ENCODE data around the gene RHBG.

RHBG gene

DNA sequence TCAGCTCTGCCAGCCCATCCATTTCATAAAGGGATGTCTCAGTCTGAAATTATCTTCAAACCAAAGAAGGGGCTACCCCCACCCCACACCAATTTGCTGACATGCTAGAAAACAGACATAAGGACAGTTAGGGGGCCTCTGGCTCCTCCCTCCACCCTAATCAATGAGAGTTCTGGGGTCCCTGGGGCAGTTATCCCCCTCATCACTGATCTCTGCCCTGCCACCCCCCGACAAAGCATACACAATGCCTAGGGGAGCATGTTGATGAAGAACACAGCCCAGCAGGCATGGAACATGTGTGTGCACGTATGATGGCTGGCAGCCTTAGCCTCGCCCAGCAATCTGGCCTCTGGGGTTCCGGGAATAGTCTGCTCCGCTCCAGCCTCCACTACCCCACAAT, 58.9 kb downstream of the RHBG start:
- no peak for DNase-seq (ENCODE audit: low spot score)

DNA sequence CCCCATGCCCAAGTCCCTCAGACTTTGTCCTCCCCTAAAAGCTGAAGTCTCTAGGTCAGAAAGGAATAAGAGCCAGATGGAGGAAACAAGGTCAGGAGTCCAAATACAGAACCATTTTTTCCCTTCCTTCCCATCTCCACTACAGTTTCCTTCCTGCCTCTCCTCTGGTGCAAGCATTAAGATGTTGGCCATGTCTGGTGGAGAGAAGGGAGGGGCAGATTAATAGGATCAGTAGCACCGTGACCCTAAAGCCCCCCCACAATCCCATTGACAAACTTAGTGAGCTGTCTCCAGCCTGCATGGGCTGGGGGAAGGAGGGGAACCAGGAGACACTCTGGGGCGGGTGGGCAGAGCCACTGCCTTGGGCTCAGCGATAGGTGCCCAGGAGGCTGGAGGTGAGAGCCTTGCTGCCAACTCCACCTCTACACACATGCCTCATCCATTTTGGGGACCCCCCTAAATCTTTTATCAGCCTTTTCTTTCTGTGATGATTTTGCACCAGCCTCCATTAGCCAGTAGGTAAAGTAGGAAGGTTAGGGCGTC, 59.8 kb downstream of the RHBG start:
- no peak for DNase-seq (ENCODE audit: low spot score)

DNA sequence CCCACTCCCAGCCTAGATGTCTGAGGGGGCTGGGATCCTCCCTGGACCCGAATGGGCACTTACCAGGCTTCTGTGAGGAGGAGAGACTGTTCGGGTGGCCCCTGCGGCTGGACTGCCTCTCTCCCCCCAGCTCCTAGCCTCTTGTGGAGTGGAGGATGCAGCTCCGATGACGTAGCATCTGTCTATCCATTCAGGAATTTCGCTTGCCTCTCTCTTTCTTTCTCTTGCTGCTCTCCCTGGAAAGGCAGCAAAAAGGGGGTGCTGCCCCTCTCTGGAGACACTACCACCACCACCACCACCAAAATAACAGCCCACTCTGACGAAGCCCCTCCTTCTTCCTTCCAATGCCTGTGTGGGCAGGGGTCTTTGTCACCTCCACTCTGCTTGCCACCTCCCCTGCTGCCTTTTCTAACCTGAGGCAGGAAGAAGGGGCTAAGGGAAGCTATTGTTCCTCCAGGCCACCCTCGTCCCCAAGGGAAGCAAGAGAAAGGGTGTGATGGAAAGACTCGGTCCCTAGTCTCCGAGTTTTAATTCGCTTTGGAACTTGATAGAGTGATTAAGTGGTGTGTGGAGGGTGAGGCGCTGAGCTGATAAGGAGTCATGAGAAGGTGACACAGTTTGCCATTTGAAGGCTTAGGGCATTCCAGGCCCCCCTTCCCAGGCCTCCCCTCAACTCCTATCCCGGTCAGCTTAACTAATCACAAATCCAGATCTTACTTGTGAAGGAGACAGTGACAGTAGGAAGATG, 60.5 kb downstream of the RHBG start:
- no peak for DNase-seq (ENCODE audit: low spot score)

DNA sequence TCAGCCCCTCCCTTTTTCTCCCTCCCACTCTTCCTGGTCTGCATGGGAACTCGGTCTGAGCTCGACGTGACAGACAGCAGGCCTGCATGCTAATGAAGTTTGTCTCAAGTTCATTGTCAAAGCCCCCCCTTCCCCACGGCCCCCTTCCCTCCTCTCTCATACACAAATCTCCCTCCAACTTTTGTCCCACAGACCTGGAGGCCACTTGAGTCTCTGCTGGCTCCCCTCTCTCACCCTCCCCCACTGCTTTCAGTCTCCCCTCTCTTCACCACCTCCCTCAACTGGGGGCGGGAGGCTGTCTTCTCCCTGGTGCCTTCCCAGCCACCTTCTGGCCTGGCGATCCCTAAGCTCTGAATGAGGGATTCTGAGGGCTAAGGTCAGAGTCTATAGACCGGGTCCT, 61.3 kb downstream of the RHBG start:
- no peak for DNase-seq (ENCODE audit: low spot score)

DNA sequence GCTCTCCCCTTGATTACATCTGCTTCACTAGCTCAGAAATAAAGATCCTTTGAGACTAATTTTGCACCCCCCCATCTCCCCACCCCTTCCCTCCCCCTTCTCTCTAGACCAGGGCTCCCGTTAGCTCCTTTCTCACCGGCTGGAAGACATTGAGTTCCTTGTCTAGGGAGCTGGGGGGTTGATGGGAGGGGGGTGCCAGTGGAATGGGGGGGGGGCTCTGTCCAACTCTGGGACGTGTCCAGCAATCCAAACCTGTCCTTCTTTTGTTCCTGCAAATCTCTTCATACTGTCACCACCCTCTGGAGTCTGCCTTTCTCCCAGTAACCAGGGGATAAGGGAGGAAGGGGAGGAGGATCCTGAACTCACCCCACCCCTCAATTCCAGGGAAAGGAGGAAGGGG, 61.9 kb downstream of the RHBG start:
- DNase-seq (ENCODE audit: low spot score) = no peak

DNA sequence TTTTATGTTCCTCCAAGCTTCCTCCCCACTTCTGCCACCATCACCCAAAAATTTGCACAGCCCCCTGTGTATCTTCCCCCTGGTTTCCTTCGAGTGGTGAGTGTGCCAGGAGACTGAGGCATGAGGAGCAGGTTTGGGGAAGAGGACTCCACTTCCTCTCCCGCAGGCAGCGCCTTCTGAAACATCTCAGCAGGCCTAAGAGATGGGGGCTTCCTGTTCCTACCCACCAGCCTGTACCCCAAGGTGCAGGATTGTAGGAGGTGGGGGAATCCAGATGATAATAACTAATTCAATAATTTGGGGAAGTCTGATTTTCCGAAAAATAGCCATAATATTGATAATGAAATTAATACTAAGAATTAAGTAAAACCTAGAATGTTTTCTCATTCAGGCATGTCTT, 62.4 kb downstream of the RHBG start:
- DNase-seq (ENCODE audit: low spot score) = no peak

DNA sequence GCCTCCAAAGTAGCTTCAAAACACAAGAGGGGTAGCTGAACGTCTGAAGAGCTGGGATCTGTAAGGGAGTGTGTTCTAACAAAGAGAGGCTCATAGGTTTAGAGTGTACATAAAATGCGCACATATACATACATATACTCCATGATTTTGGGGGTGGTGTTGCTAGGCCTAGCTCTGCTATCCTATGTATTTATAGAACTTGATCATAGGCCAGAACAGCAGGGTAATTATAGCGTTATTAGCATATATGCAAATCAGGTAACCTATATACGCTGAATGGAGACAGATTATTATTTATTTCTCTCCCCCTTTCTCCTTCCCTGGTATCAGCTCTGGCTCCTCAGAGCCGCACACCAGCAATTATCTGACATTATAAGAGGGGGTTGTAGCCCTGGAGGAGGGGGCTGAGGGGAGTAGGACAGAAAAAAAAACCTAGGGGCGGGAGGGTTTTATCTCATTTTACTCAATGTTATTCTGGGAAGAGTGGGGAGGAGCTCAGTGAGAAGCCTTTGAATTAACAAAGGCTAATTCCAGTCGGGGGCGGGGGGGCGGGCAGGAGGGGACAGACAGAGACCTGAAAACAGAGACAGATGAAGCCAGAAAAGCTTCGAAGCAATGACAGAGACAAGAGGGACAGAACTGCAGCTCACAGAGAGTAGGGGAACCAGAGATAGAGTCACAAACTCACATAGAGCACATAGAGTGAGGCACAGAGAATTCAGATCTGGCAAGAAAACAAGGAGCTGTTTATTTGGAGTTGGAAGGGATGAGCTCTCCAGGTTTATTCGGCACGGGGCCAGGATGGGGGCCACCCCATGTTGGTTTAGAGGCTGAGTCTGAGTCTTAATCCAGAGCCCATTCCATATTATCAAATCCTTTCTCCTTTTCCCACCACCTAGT, 63.0 kb downstream of the RHBG start:
- DNase-seq (ENCODE audit: low spot score) = no peak

DNA sequence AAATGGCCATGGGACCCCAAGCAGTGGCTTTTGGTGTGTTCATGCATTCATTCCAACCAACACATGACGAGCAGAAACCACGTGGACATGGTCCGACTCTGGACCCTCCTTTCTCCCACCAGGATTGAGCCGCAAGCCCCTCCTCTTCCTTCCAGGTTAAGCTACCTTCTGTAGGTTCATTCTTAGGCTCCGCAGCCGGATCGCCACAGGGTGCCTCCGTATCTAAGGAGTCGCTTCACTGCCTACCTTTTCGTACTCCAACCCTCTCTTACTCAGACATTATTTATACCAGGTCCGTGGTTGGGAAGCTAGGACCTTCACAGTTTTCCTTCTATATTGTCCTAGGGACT, 63.6 kb downstream of the RHBG start:
- DNase-seq (ENCODE audit: low spot score) = no peak

DNA sequence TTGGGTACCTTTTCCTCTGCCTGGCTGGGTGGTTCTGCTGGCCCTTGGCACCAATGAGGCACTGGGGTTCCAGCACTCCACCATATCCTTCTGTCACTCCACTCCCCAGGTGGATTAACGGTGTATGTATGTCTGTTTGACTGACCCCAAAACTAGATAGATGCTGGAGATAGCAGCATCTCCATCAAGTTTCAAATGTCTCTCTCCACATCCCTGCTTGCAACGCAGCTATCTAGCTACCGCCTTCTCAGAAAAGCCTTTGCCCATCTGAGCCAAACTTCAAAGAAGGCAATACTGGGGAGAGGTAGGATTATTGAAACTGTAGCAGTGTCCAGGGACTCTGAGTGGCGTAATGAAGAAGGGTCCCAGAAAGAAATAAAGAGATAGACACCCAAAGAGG, 64.0 kb downstream of the RHBG start:
- DNase-seq (ENCODE audit: low spot score) = no peak

DNA sequence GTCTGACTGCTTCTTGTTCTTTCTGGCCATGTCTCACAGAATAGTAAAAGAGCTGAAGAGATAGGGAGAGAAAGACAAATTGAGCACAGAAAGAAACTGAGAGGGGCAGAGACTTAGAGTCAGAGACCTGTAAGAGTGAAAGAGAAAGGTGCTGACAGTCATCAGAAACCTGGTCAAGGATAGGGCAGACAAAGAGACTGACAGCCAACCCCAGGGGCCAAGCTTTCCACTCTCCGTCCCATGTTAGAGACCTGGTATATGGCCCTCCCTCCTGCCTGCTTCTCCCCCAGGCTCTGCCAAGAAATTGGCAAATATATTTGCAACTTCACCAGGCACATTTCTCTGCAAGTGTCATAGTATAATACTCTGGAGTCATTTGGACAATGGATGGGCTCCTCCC, 64.6 kb downstream of the RHBG start:
- no peak for DNase-seq (ENCODE audit: low spot score)

All from kidney tubule cell (primary cell).